Stomach (tissue), 9 donors: ENCODE results near the gene GRB2. TPM values are rescaled to one million over a fixed set of nuclear protein-coding genes. Genes with fewer than 3 reads are reported as not detected.

Source experiments
- DNase-seq, 2 donors: peaks; one replicate each; pipeline versions ENCODE4 v3.0.0 to v3.0.0-alpha.2; 2013 to 2019
- H3K27ac ChIP-seq, 5 donors: fragments of 200-600 bp in 4 of 5; sonication (generic) in 4 of 5; one replicate each; pipeline ENCODE4 v1.5.1; 2013 to 2019; ENCODE audit warnings: mild to moderate bottlenecking in 1 of 5, moderate library complexity in 1 of 5
- H3K27me3 ChIP-seq, 3 donors: fragments of 200-600 bp; sonication (generic); one replicate each; pipeline ENCODE4 v1.5.1; 2017 to 2019; ENCODE audit warnings: mixed run types in 1 of 3
- H3K36me3 ChIP-seq, 4 donors: fragments of 200-600 bp; sonication (generic); 1 replicate in 3 of 4; 2 replicates in 1 of 4; pipeline ENCODE4 v1.5.1; 2016 to 2019
- H3K4me1 ChIP-seq, 4 donors: fragments of 200-600 bp; sonication (generic); one replicate each; pipeline ENCODE4 v1.5.1; 2016 to 2019
- H3K4me3 ChIP-seq, 4 donors: fragments of 200-600 bp; sonication (generic) in 3 of 4; one replicate each; pipeline ENCODE4 v1.5.1; 2016 to 2019; ENCODE audit warnings: mild to moderate bottlenecking in 1 of 4
- H3K9me3 ChIP-seq, 4 donors: fragments of 200-600 bp; sonication (generic); one replicate each; pipeline ENCODE4 v1.5.1; 2016 to 2019
- CTCF ChIP-seq, 7 experiments: fragments of 450-650 bp in 4 of 7; fragments of 200-600 bp in 3 of 7; sonication (generic) in 3 of 7; IDR thresholded peaks; one replicate each; pipeline ENCODE4 v1.5.1; 2016 to 2019; ENCODE audit warnings: antibody characterized with exemption in 7 of 7, control low read depth in 2 of 7, mild to moderate bottlenecking in 1 of 7
- EP300 ChIP-seq: sonication (generic); formaldehyde crosslinking; IDR thresholded peaks from one replicate; pipeline ENCODE4 v1.6.1; 2017; ENCODE audit warnings: antibody characterized with exemption
- POLR2A ChIP-seq, 4 donors: fragments of 450-650 bp; IDR thresholded peaks; one replicate each; pipeline ENCODE4 v1.6.1; 2016; ENCODE audit warnings: antibody characterized with exemption in 4 of 4, control low read depth in 2 of 4, mild to moderate bottlenecking in 1 of 4, moderate library complexity in 1 of 4
- POLR2AphosphoS5 ChIP-seq, 3 donors: sonication (generic); formaldehyde crosslinking; IDR thresholded peaks; one replicate each; pipeline ENCODE4 v1.6.1; 2016; ENCODE audit warnings: antibody characterized with exemption in 3 of 3
- WGBS, 5 donors: extraction: QIAGEN DNeasy Blood & Tissue Kit in 3 of 5; methylation state at CpG; one replicate each; pipeline versions ENCODE4 v1.1.5 to v1.1.7; 2013 to 2018; 5-methylcytosine and 5-hydroxymethylcytosine counted together
- intact Hi-C: fragments of 100-400 bp; cut with DNase I; formaldehyde crosslinking; loops from one replicate; pipeline ENCODE4 v1.15.1; 2023; ENCODE audit warnings: low total_unique reads
- polyA plus RNA-seq, 3 donors: library from polyadenylated mRNA; stranded (reverse); fragments of 200-250 nt; gene quantifications; one replicate each; pipeline ENCODE4 v1.2.3, GENCODE V29; 2013
- total RNA-seq, 5 donors: library from RNA; depleted of rRNA; stranded (reverse); fragments of >200 nt; gene quantifications; one replicate each; pipeline versions ENCODE4 v1.1.0 to v1.2.3, GENCODE V29; 2014 to 2016
- donor health status: healthy with polysubstance abuse.
- donor health status: Bipolar disorder and iron deficiency.
- donor health status: healthy.

Gene GRB2
- total and polyA plus RNA-seq, 8 donors = 32.5 to 488 (median 96.6) TPM

DNA sequence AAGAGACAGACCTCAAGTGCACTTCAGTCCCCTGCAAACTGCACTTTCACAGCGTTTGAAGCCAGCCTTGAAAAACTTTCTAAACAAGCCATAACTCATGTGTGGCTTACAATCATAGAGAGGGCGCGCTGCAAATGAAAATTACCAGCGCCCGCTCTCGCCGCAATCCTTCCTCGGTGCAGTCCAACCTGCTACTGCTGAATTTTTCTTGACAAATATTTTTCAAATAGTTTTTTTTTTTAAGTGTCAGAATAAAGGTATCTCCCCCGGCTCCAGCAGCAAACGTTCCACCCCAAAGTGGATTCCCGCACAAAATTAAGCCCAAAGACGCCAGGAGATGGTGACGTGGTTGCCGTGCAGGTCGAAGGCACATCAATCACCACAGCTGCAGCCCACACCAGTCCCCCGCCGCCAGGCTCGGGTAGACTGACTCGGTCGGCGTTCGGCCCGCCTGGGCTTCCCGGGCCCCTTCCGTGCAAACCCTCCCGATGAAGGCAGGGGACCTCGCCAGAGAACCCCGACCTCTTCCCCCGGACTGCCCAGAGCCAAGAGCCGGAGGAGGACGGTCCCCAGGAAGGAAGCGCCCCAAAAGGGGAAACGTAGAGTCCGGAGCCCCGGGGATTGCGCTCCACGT, 630 bp downstream of the GRB2 start:
- H3K4me1 ChIP-seq = peaks cover 14 to 56% (median 45%) of the 10 kb centered on the region in 4 donors
- intact Hi-C loops = no loop called here
- 0 to 1% (median 0%) methylated on average over 32 to 37 of the region's 37 CpGs for WGBS, 5 donors
- DNase-seq = peak; percentile 42 to 75
- peak overlapping the region; percentile 93 to 97 (median 96) for H3K27ac ChIP-seq
- H3K27me3 ChIP-seq = no peaks in the 10 kb centered on the region
- H3K36me3 ChIP-seq = no peaks in the 10 kb centered on the region
- TF ChIP-seq POLR2A (IDR thresholded peaks at IDR 0.05) (no peak), CTCF (IDR thresholded peaks at IDR 0.05) (no peak), POLR2AphosphoS5 (IDR thresholded peaks at IDR 0.05) (no peak), EP300 (no peak)
- H3K9me3 ChIP-seq = no peaks in the 10 kb centered on the region
- peak overlapping the region; percentile 92 to 100 (median 100) for H3K4me3 ChIP-seq

- peak overlapping the region; percentile 92 to 100 (median 100) for H3K4me3 ChIP-seq
- TF ChIP-seq POLR2AphosphoS5 (IDR thresholded peaks at IDR 0.05) (peak in 1 of 3 donors; percentile 42), POLR2A (IDR thresholded peaks at IDR 0.05) (no peak), EP300 (no peak), CTCF (IDR thresholded peaks at IDR 0.05) (peak in 5 of 7 experiments; percentile 68 to 82 (median 75))
- no peaks in the 10 kb centered on the region for H3K36me3 ChIP-seq
- intact Hi-C loops = no loop called here
- peak overlapping the region; percentile 93 to 97 (median 96) for H3K27ac ChIP-seq
- H3K4me1 ChIP-seq = peaks cover 14 to 62% (median 48%) of the 10 kb centered on the region in 4 donors
- H3K27me3 ChIP-seq = no peaks in the 10 kb centered on the region
- H3K9me3 ChIP-seq = no peaks in the 10 kb centered on the region
- DNase-seq = peak; percentile 65 to 91
- 0 to 1% (median 0%) methylated on average over 15 of the region's 15 CpGs for WGBS, 5 donors
Measured at GRCh38 chr17:75404223-75404730, 1.2 kb downstream of the GRB2 start.

GRCh38 chr17:75403131-75403530, 2.3 kb downstream of the GRB2 start:
- Histone ChIP-seq H3K27me3 (no peaks in the 10 kb centered on the region), H3K36me3 (no peaks in the 10 kb centered on the region), H3K9me3 (no peaks in the 10 kb centered on the region), H3K4me1 (peaks cover 14 to 73% (median 51%) of the 10 kb centered on the region in 4 donors), H3K4me3 (peak overlapping the region in 2 of 4 donors; percentile 99 to 100), H3K27ac (peak overlapping the region in 2 of 5 donors; percentile 96 to 97)
- 66 to 74% (median 72%) methylated on average over 5 of the region's 5 CpGs for WGBS, 5 donors
- TF ChIP-seq EP300 = no peak
- no peak for TF ChIP-seq POLR2A (IDR thresholded peaks at IDR 0.05)
- no peak for TF ChIP-seq POLR2AphosphoS5 (IDR thresholded peaks at IDR 0.05)
- no peak for TF ChIP-seq CTCF (IDR thresholded peaks at IDR 0.05)
- no peak for DNase-seq
- intact Hi-C loops = no loop called here

- no peak for TF ChIP-seq EP300
- no peak for TF ChIP-seq POLR2A (IDR thresholded peaks at IDR 0.05)
- no peak for TF ChIP-seq CTCF (IDR thresholded peaks at IDR 0.05)
- Histone ChIP-seq H3K4me1 (peaks cover 19 to 79% (median 54%) of the 10 kb centered on the region in 4 donors), H3K9me3 (no peaks in the 10 kb centered on the region), H3K4me3 (no peak overlapping the region), H3K27me3 (no peaks in the 10 kb centered on the region), H3K27ac (no peak overlapping the region), H3K36me3 (no peaks in the 10 kb centered on the region)
- no peak for DNase-seq
- WGBS, 5 donors = 77 to 88% (median 78%) methylated on average over 2 of the region's 2 CpGs
- intact Hi-C loops = no loop called here
Measured at GRCh38 chr17:75402026-75402425, 3.5 kb downstream of the GRB2 start.
